Measurements from ENCODE around the gene KCND2.

KCND2 gene

DNA sequence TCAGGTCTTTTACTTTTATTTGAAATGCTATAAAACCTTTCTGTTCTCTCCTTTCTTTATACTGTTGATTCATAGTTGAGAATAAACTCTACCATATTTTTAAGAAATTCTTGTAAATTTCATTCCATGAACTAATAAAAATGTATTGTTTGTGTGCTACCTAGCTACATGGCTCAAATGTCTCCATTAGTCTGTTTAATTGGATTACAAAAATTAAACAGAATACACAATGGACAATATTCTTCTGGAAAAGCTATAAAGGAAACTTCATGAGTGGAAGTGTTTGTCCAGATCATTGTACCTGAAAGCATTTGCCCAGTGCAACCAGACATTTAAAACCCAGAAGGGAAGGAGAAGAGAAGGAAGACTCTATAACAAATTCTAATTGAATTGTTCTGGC is 20.1 kb downstream of the KCND2 start:
- H3K4me1 ChIP-seq (ENCODE audit: insufficient read depth, low read length) = no peaks in the 10 kb centered on the region
- H3K9me3 ChIP-seq (ENCODE audit: insufficient read depth, low read length, severe bottlenecking) = no peaks in the 10 kb centered on the region
- H3K36me3 ChIP-seq (ENCODE audit: insufficient read depth, low read length) = no peaks in the 10 kb centered on the region
- no peak overlapping the region for H3K27ac ChIP-seq (ENCODE audit: low read length)
- no peaks in the 10 kb centered on the region for H4K20me1 ChIP-seq (ENCODE audit: insufficient read depth, low read length)
- H3K79me2 ChIP-seq (ENCODE audit: insufficient read depth, low read length) = no peaks in the 10 kb centered on the region
- no peak overlapping the region for H2AFZ ChIP-seq (ENCODE audit: low read depth, low read length)
- TF ChIP-seq CTCF (IDR thresholded peaks at IDR 0.05; ENCODE audit: borderline replicate concordance, extremely low read depth, low read length, poor library complexity, severe bottlenecking) = no peak
- no peak for TF ChIP-seq EZH2 (IDR thresholded peaks at IDR 0.05; ENCODE audit: borderline replicate concordance, low read depth, low read length, severe bottlenecking)
- H3K4me2 ChIP-seq (ENCODE audit: insufficient read depth, low read length) = no peak overlapping the region
- H3K4me3 ChIP-seq (ENCODE audit: low read depth in 1 of 2, low read length in 2 of 2) = no peak overlapping the region
- no peak overlapping the region for H3K9ac ChIP-seq (ENCODE audit: low read depth, low read length)
- no peak for DNase-seq
- ATAC-seq (ENCODE audit: insufficient read depth, low read depth) = no peak
- H3K27me3 ChIP-seq (ENCODE audit: insufficient read depth, low read length, poor library complexity) = no peaks in the 10 kb centered on the region

- no peaks in the 10 kb centered on the region for H3K27me3 ChIP-seq (ENCODE audit: insufficient read depth, low read length, poor library complexity)
- H3K27ac ChIP-seq (ENCODE audit: low read length) = no peak overlapping the region
- H2AFZ ChIP-seq (ENCODE audit: low read depth, low read length) = no peak overlapping the region
- H4K20me1 ChIP-seq (ENCODE audit: insufficient read depth, low read length) = no peaks in the 10 kb centered on the region
- H3K79me2 ChIP-seq (ENCODE audit: insufficient read depth, low read length) = no peaks in the 10 kb centered on the region
- no peaks in the 10 kb centered on the region for H3K9me3 ChIP-seq (ENCODE audit: insufficient read depth, low read length, severe bottlenecking)
- H3K9ac ChIP-seq (ENCODE audit: low read depth, low read length) = no peak overlapping the region
- H3K36me3 ChIP-seq (ENCODE audit: insufficient read depth, low read length) = no peaks in the 10 kb centered on the region
- H3K4me3 ChIP-seq (ENCODE audit: low read depth in 1 of 2, low read length in 2 of 2) = no peak overlapping the region
- no peak for ATAC-seq (ENCODE audit: insufficient read depth, low read depth)
- no peaks in the 10 kb centered on the region for H3K4me1 ChIP-seq (ENCODE audit: insufficient read depth, low read length)
- H3K4me2 ChIP-seq (ENCODE audit: insufficient read depth, low read length) = no peak overlapping the region
- TF ChIP-seq CTCF (IDR thresholded peaks at IDR 0.05; ENCODE audit: borderline replicate concordance, extremely low read depth, low read length, poor library complexity, severe bottlenecking) (no peak), EZH2 (IDR thresholded peaks at IDR 0.05; ENCODE audit: borderline replicate concordance, low read depth, low read length, severe bottlenecking) (no peak)
- DNase-seq = no peak
These were observed 29.2 kb downstream of the KCND2 start for GRCh38 chr7:120302190-120302589.

- Histone ChIP-seq H3K79me2 (ENCODE audit: insufficient read depth, low read length) (no peaks in the 10 kb centered on the region), H3K9ac (ENCODE audit: low read depth, low read length) (no peak overlapping the region), H3K4me3 (ENCODE audit: low read depth in 1 of 2, low read length in 2 of 2) (no peak overlapping the region), H2AFZ (ENCODE audit: low read depth, low read length) (no peak overlapping the region), H3K4me2 (ENCODE audit: insufficient read depth, low read length) (no peak overlapping the region), H3K4me1 (ENCODE audit: insufficient read depth, low read length) (no peaks in the 10 kb centered on the region), H4K20me1 (ENCODE audit: insufficient read depth, low read length) (no peaks in the 10 kb centered on the region), H3K9me3 (ENCODE audit: insufficient read depth, low read length, severe bottlenecking) (no peaks in the 10 kb centered on the region), H3K36me3 (ENCODE audit: insufficient read depth, low read length) (no peaks in the 10 kb centered on the region), H3K27ac (ENCODE audit: low read length) (no peak overlapping the region), H3K27me3 (ENCODE audit: insufficient read depth, low read length, poor library complexity) (no peaks in the 10 kb centered on the region)
- no peak for TF ChIP-seq EZH2 (IDR thresholded peaks at IDR 0.05; ENCODE audit: borderline replicate concordance, low read depth, low read length, severe bottlenecking)
- no peak for TF ChIP-seq CTCF (IDR thresholded peaks at IDR 0.05; ENCODE audit: borderline replicate concordance, extremely low read depth, low read length, poor library complexity, severe bottlenecking)
- no peak for ATAC-seq (ENCODE audit: insufficient read depth, low read depth)
- DNase-seq = no peak
These were observed 30.1 kb downstream of the KCND2 start for GRCh38 chr7:120303105-120303504.

- Histone ChIP-seq H3K27ac (ENCODE audit: low read length) (no peak overlapping the region), H3K4me2 (ENCODE audit: insufficient read depth, low read length) (no peak overlapping the region), H3K27me3 (ENCODE audit: insufficient read depth, low read length, poor library complexity) (no peaks in the 10 kb centered on the region), H3K36me3 (ENCODE audit: insufficient read depth, low read length) (no peaks in the 10 kb centered on the region), H3K9ac (ENCODE audit: low read depth, low read length) (no peak overlapping the region), H3K4me1 (ENCODE audit: insufficient read depth, low read length) (no peaks in the 10 kb centered on the region), H4K20me1 (ENCODE audit: insufficient read depth, low read length) (no peaks in the 10 kb centered on the region), H2AFZ (ENCODE audit: low read depth, low read length) (no peak overlapping the region), H3K9me3 (ENCODE audit: insufficient read depth, low read length, severe bottlenecking) (no peaks in the 10 kb centered on the region), H3K79me2 (ENCODE audit: insufficient read depth, low read length) (no peaks in the 10 kb centered on the region), H3K4me3 (ENCODE audit: low read depth in 1 of 2, low read length in 2 of 2) (no peak overlapping the region)
- DNase-seq (no peak), ATAC-seq (ENCODE audit: insufficient read depth, low read depth) (no peak)
- TF ChIP-seq CTCF (IDR thresholded peaks at IDR 0.05; ENCODE audit: borderline replicate concordance, extremely low read depth, low read length, poor library complexity, severe bottlenecking) = no peak
These were observed 31.7 kb downstream of the KCND2 start for GRCh38 chr7:120304674-120305073.

All from DND-41 (cell line).